NOMO-1 treated with dmso at 0.1 percent for 144 hours (cell line): ENCODE results near the gene CD53.
"Not testable (repeated sequence)": the region's sequence is repeated elsewhere in the genome, so short reads cannot be mapped to it uniquely, and the experiment has no call there.

Source experiments
- DNase-seq: peaks from one replicate; lab custom pipeline; 2025; ENCODE audit not compliant: unreplicated experiment; lab: John Stamatoyannopoulos, UW

CD53 gene

GRCh38 chr1:110872745-110873720 is at the start of gene CD53:
CD53 (plus strand) TSS chr1:110873148; CDS start chr1:110891409, 18,261 bp downstream.
- DNase-seq, result peak; percentile 90

GRCh38 chr1:110824192-110824591 is 48.8 kb upstream of the CD53 start:
- DNase-seq, result no peak

- DNase-seq, result peak; percentile 13
Observed at GRCh38 chr1:110829955-110830553, 42.9 kb upstream of the CD53 start.

GRCh38 chr1:110833779-110834178 is 39.2 kb upstream of the CD53 start:
- not testable (repeated sequence) for DNase-seq

GRCh38 chr1:110846861-110847260 is 26.1 kb upstream of the CD53 start:
- DNase-seq, result no peak

GRCh38 chr1:110850145-110850544 is 22.8 kb upstream of the CD53 start:
- no peak for DNase-seq

- no peak for DNase-seq
Observed at GRCh38 chr1:110850627-110851026, 22.3 kb upstream of the CD53 start.

GRCh38 chr1:110853135-110853534 is 19.8 kb upstream of the CD53 start:
- DNase-seq, result no peak

GRCh38 chr1:110856410-110856809 is 16.5 kb upstream of the CD53 start:
- no peak for DNase-seq

GRCh38 chr1:110857964-110858948 is 14.7 kb upstream of the CD53 start:
- DNase-seq, result no peak

- DNase-seq, result no peak
Observed at GRCh38 chr1:110859062-110859461, 13.9 kb upstream of the CD53 start.

GRCh38 chr1:110860174-110860573 is 12.8 kb upstream of the CD53 start:
- DNase-seq, result no peak

GRCh38 chr1:110860620-110861019 is 12.3 kb upstream of the CD53 start:
- DNase-seq, result not testable (repeated sequence)

- not testable (repeated sequence) for DNase-seq
Observed at GRCh38 chr1:110861942-110862341, 11.0 kb upstream of the CD53 start.

- no peak for DNase-seq
Observed at GRCh38 chr1:110864287-110864686, 8.7 kb upstream of the CD53 start.

GRCh38 chr1:110870721-110871388 is 2.1 kb upstream of the CD53 start:
- no peak for DNase-seq

- no peak for DNase-seq
Observed at GRCh38 chr1:110872366-110872744, 593 bp upstream of the CD53 start.

GRCh38 chr1:110873856-110874255 is 908 bp downstream of the CD53 start:
- no peak for DNase-seq

- peak; percentile 22 for DNase-seq
Observed at GRCh38 chr1:110874324-110875215, 1.6 kb downstream of the CD53 start.
